IMR-90 (cell line): ENCODE results near the gene ABCA7. TPM values are rescaled to one million over a fixed set of nuclear protein-coding genes. Genes with fewer than 3 reads are reported as not detected.

Experiments
- ATAC-seq: fragments of 200-7000 bp; cut with Tn5 transposase; 2 replicates; pipeline ENCODE4 v1.9.1; 2020; ENCODE audit warnings: low read depth, mild to moderate bottlenecking, moderate library complexity
- BruUV-seq: library from RNA; stranded (reverse); fragments of 400-500 nt; replicated peaks from 2 replicates; lab custom pipeline; 2021; lab: Mats Ljungman, UMichigan
- CTCF ChIA-PET: fragments of 300-600 bp; formaldehyde crosslinking; extraction: SDS; loops from one replicate; lab custom pipeline; 2021; ENCODE audit warnings: antibody characterized with exemption; lab: Yijun Ruan, JAX
- POLR2A ChIA-PET: fragments of 300-600 bp; sonication (Branson Sonifier 250); formaldehyde crosslinking; loops from one replicate; lab custom pipeline; 2022; ENCODE audit warnings: antibody characterized with exemption; ENCODE audit not compliant: unreplicated experiment; lab: Charles Lee
- DNase-seq: peaks from one replicate; pipeline ENCODE4 v3.0.0; 2013
- H2AFZ ChIP-seq: replicated peaks from 2 replicates; pipeline ENCODE3; 2013; ENCODE audit warnings: low read length, mild to moderate bottlenecking; ENCODE audit not compliant: poor library complexity
- H2AK5ac ChIP-seq: 2 replicates; pipeline ENCODE4 v1.6.1; 2013; ENCODE audit warnings: low read depth, low read length, inconsistent platforms
- H2AK9ac ChIP-seq: replicated peaks from 2 replicates; pipeline ENCODE3; 2013; ENCODE audit warnings: mild to moderate bottlenecking, low read depth, low read length, moderate library complexity; ENCODE audit not compliant: poor library complexity
- H2BK120ac ChIP-seq: 2 replicates; pipeline ENCODE4 v1.6.1; 2013; ENCODE audit warnings: low read depth, low read length, inconsistent platforms
- H2BK15ac ChIP-seq: 3 replicates; pipeline ENCODE4 v1.6.1; 2013; ENCODE audit warnings: low read depth, low read length, inconsistent platforms
- H2BK20ac ChIP-seq: 2 replicates; pipeline ENCODE4 v1.6.1; 2013; ENCODE audit warnings: low read depth, mild to moderate bottlenecking, inconsistent platforms, low read length, moderate library complexity
- H2BK5ac ChIP-seq: 2 replicates; pipeline ENCODE4 v1.6.1; 2013; ENCODE audit warnings: mild to moderate bottlenecking, low read depth, low read length, inconsistent platforms; ENCODE audit not compliant: poor library complexity, severe bottlenecking
- H3K14ac ChIP-seq: replicated peaks from 2 replicates; pipeline ENCODE4 v1.6.1; 2013; ENCODE audit warnings: low read depth, low read length, inconsistent platforms
- H3K18ac ChIP-seq: 2 replicates; pipeline ENCODE4 v1.6.1; 2013; ENCODE audit warnings: low read depth, low read length, control low read depth
- H3K23ac ChIP-seq: 2 replicates; pipeline ENCODE4 v1.6.1; 2013; ENCODE audit warnings: low read depth, low read length, inconsistent platforms
- H3K27ac ChIP-seq: 2 replicates; pipeline ENCODE4 v1.5.1; 2013; ENCODE audit warnings: mild to moderate bottlenecking, control low read depth, low read length; ENCODE audit not compliant: insufficient read depth
- H3K27me3 ChIP-seq: 2 replicates; pipeline ENCODE4 v1.6.1; 2013; ENCODE audit warnings: low read length; ENCODE audit not compliant: control insufficient read depth, insufficient read depth
- H3K36me3 ChIP-seq: 2 replicates; pipeline ENCODE4 v1.6.1; 2013; ENCODE audit warnings: low read length, mixed read lengths; ENCODE audit not compliant: control insufficient read depth, insufficient read depth
- H3K4ac ChIP-seq: 2 replicates; pipeline ENCODE4 v1.6.1; 2013; ENCODE audit warnings: low read depth, low read length, inconsistent platforms
- H3K4me1 ChIP-seq: 2 replicates; pipeline ENCODE4 v1.6.1; 2013; ENCODE audit warnings: low read length, mixed read lengths; ENCODE audit not compliant: control insufficient read depth, insufficient read depth
- H3K4me2 ChIP-seq: 2 replicates; pipeline ENCODE4 v1.6.1; 2013; ENCODE audit warnings: low read depth, mild to moderate bottlenecking, control low read depth, low read length, moderate library complexity
- H3K4me3 ChIP-seq: 2 replicates; pipeline ENCODE4 v1.5.1; 2013; ENCODE audit warnings: low read depth, mild to moderate bottlenecking, control low read depth, low read length, moderate library complexity; ENCODE audit not compliant: insufficient read depth
- H3K56ac ChIP-seq: 2 replicates; pipeline ENCODE4 v1.6.1; 2013; ENCODE audit warnings: low read length, inconsistent platforms; ENCODE audit not compliant: insufficient read depth; ENCODE audit errors: extremely low read depth
- H3K79me1 ChIP-seq, 2 experiments: 2 replicates each; pipeline ENCODE4 v1.6.1; 2013; ENCODE audit warnings: low read length in 2 of 2, inconsistent platforms in 1 of 2, low read depth in 1 of 2
- H3K9ac ChIP-seq: 2 replicates; pipeline ENCODE4 v1.6.1; 2013; ENCODE audit warnings: low read depth, low read length, control low read depth
- H3K9me1 ChIP-seq: 2 replicates; pipeline ENCODE4 v1.6.1; 2013; ENCODE audit warnings: low read length, inconsistent platforms; ENCODE audit not compliant: insufficient read depth
- H3K9me3 ChIP-seq: 2 replicates; pipeline ENCODE4 v1.6.1; 2013; ENCODE audit warnings: low read length; ENCODE audit not compliant: control insufficient read depth, insufficient read depth
- H4K20me1 ChIP-seq: 2 replicates; pipeline ENCODE4 v1.6.1; 2013; ENCODE audit warnings: low read length, inconsistent platforms; ENCODE audit not compliant: insufficient read depth
- H4K5ac ChIP-seq: 2 replicates; pipeline ENCODE4 v1.6.1; 2013; ENCODE audit warnings: mild to moderate bottlenecking, low read depth, low read length, control low read depth
- H4K8ac ChIP-seq, 2 experiments: 2 replicates each; pipeline ENCODE4 v1.6.1; 2013; ENCODE audit warnings: low read depth in 2 of 2, low read length in 2 of 2, control low read depth in 1 of 2, inconsistent platforms in 1 of 2
- H4K91ac ChIP-seq: 2 replicates; pipeline ENCODE4 v1.6.1; 2013; ENCODE audit warnings: low read depth, low read length, inconsistent platforms; ENCODE audit not compliant: insufficient read depth
- BHLHE40 ChIP-seq: fragments of 150-350 bp; IDR thresholded peaks from 2 replicates; pipeline ENCODE4 v1.6.1; 2016; ENCODE audit warnings: mild to moderate bottlenecking, low read depth, low read length
- MXI1 ChIP-seq: IDR thresholded peaks from 2 replicates; pipeline ENCODE4 v1.6.1; 2012; ENCODE audit warnings: low read depth, mild to moderate bottlenecking, low read length, moderate library complexity, borderline replicate concordance
- POLR2A ChIP-seq: IDR thresholded peaks from 2 replicates; pipeline ENCODE4 v1.6.1; 2012; ENCODE audit warnings: mild to moderate bottlenecking, low read depth, low read length
- SMC3 ChIP-seq: fragments of 150-350 bp; IDR thresholded peaks from 2 replicates; pipeline ENCODE4 v1.6.1; 2016; ENCODE audit warnings: low read depth, mild to moderate bottlenecking, antibody characterized with exemption, low read length, moderate library complexity
- WGBS, 2 experiments: methylation state at CpG; one replicate each; pipeline versions ENCODE4 v1.1.5 to v1.1.7; 2013; ENCODE audit warnings: missing lambda C conversion rate in 2 of 2; ENCODE audit not compliant: insufficient read length in 1 of 2; ENCODE audit errors: extremely low coverage in 2 of 2; 5-methylcytosine and 5-hydroxymethylcytosine counted together
- dilution Hi-C: fragments of 300-500 bp; cut with HindIII; formaldehyde crosslinking; loops from one replicate; pipeline ENCODE4 v1.14.3; 2018; ENCODE audit warnings: low sequenced_read_pairs; ENCODE audit not compliant: unreplicated experiment
- in situ Hi-C: fragments of 300-500 bp; cut with MboI; formaldehyde crosslinking; loops from 3 replicates; pipeline ENCODE4 v1.14.3; 2019; ENCODE audit warnings: low sequenced_read_pairs, inconsistent platforms, mixed read lengths
- intact Hi-C: fragments of 100-400 bp; cut with micrococcal nuclease; formaldehyde crosslinking; loops from 2 replicates; pipeline ENCODE4 v1.10.0; 2022
- polyA plus RNA-seq, 3 experiments: library from polyadenylated mRNA; depleted of rRNA; stranded (reverse); fragments of >200 nt; gene quantifications; 2 replicates each; pipeline ENCODE4 v1.2.3, GENCODE V29; 2012; ENCODE audit warnings: low replicate concordance in 1 of 3
- total RNA-seq: library from RNA; depleted of rRNA; stranded (reverse); fragments of >200 nt; gene quantifications from 2 replicates; pipeline ENCODE4 v1.2.3, GENCODE V29; 2012
- TF ChIP-seq, protein P1 (sequence below): fragments of 150-350 bp; IDR thresholded peaks from 2 replicates; pipeline ENCODE4 v1.6.1; 2017; ENCODE audit warnings: mild to moderate bottlenecking, antibody characterized with exemption, low read length, low read depth

Gene ABCA7
- total and polyA plus RNA-seq, 2 of the 4 experiments (the other 2 are of a cell fraction), result 0.36 to 3.3 TPM

GRCh38 chr19:1066748-1067340 is 26.9 kb downstream of the ABCA7 start, which contains the start of gene ARHGAP45:
Gene ARHGAP45 (plus strand): TSS chr19:1067167. CDS start chr19:1067406, 239 bp downstream.
- Histone ChIP-seq H2AFZ (peak within 1 kb of the TSS; percentile 81), H2BK120ac (no peak within 1 kb of the TSS), H3K36me3 (no peaks in the 10 kb centered on the region), H3K14ac (no peak within 1 kb of the TSS), H4K5ac (no peak within 1 kb of the TSS), H3K9me3 (no peaks in the 10 kb centered on the region; the same call in 1 of the 2 replicates), H4K91ac (no peak within 1 kb of the TSS), H4K20me1 (peaks cover 6% of the 10 kb centered on the region; the same call in 1 of the 2 replicates), H3K18ac (no peak within 1 kb of the TSS), H3K4ac (no peak within 1 kb of the TSS), H4K8ac (no peak within 1 kb of the TSS), H2AK9ac (peak within 1 kb of the TSS; percentile 3), H3K9me1 (no peaks in the 10 kb centered on the region), H2BK15ac (no peak within 1 kb of the TSS), H3K9ac (peak within 1 kb of the TSS; percentile 41; the same call in 1 of the 2 replicates), H2BK5ac (no peak within 1 kb of the TSS), H3K4me1 (peaks cover 3% of the 10 kb centered on the region; the same call in 1 of the 2 replicates), H3K79me1 (no peaks in the 10 kb centered on the region), H3K56ac (no peak within 1 kb of the TSS), H3K4me2 (peak within 1 kb of the TSS; percentile 78), H2AK5ac (peak within 1 kb of the TSS; percentile 9; the same call in 1 of the 2 replicates), H3K27ac (no peak within 1 kb of the TSS), H3K27me3 (peaks cover 41% of the 10 kb centered on the region), H3K23ac (no peak within 1 kb of the TSS; the same call in 1 of the 2 replicates), H2BK20ac (no peak within 1 kb of the TSS), H3K4me3 (peak within 1 kb of the TSS; percentile 38)
- in situ Hi-C loops (no loop called here), dilution Hi-C loops (no loop called here), intact Hi-C loops (no loop called here)
- POLR2A ChIA-PET, result no interaction called here
- DNase-seq (no peak), ATAC-seq (peak; percentile 23)
- no TSS peak for BruUV-seq
- CTCF ChIA-PET, result no interaction called here
- 10% methylated on average over 25 of the region's 61 CpGs; no CpG with 5 or more reads in 1 of the 2 experiments for WGBS, 2 experiments
- no peak for TF ChIP-seq MXI1
- peak; percentile 87 for TF ChIP-seq BHLHE40
- TF ChIP-seq, protein P1, sequence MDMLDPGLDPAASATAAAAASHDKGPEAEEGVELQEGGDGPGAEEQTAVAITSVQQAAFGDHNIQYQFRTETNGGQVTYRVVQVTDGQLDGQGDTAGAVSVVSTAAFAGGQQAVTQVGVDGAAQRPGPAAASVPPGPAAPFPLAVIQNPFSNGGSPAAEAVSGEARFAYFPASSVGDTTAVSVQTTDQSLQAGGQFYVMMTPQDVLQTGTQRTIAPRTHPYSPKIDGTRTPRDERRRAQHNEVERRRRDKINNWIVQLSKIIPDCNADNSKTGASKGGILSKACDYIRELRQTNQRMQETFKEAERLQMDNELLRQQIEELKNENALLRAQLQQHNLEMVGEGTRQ, result peak; percentile 23
- TF ChIP-seq POLR2A, result no peak
- TF ChIP-seq SMC3, result no peak
